SU-DHL-6 (cell line): ENCODE measurements around the gene POU2AF2.

Experiments
- H2AFZ ChIP-seq: fragments of 200-600 bp; sonication (generic); 2 replicates; pipeline ENCODE4 v1.6.1; 2014; ENCODE audit warnings: low read depth, mild to moderate bottlenecking, moderate library complexity, mixed read lengths, antibody characterized with exemption, low read length; ENCODE audit not compliant: severe bottlenecking
- H3F3A ChIP-seq: fragments of 200-600 bp; shearing (Covaris generic); 2 replicates; pipeline ENCODE4 v1.6.0; 2016; ENCODE audit warnings: antibody characterized with exemption, mild to moderate bottlenecking; ENCODE audit not compliant: insufficient read depth
- H3K27ac ChIP-seq: fragments of 200-600 bp; sonication (generic); 2 replicates; pipeline ENCODE4 v1.5.1; 2016; ENCODE audit warnings: low read depth, mild to moderate bottlenecking, low read length, moderate library complexity, mixed read lengths
- H3K27me3 ChIP-seq: fragments of 200-600 bp; sonication (generic), shearing (Covaris generic); 2 replicates; pipeline ENCODE4 v1.6.0; 2014; ENCODE audit warnings: mild to moderate bottlenecking, low read length
- H3K36me3 ChIP-seq: fragments of 200-600 bp; sonication (generic); 2 replicates; pipeline ENCODE4 v1.6.1; 2014; ENCODE audit warnings: mild to moderate bottlenecking, low read length, mixed read lengths
- H3K4me2 ChIP-seq: fragments of 300-600, 200-600 bp; shearing (Covaris generic), sonication (generic); 2 replicates; pipeline ENCODE4 v1.6.0; 2014; ENCODE audit warnings: low read length, low read depth, mild to moderate bottlenecking; ENCODE audit not compliant: poor library complexity, severe bottlenecking
- H3K4me3 ChIP-seq: fragments of 200-600 bp; sonication (generic); 2 replicates; pipeline ENCODE4 v1.5.1; 2014; ENCODE audit warnings: antibody characterized with exemption, low read length, mild to moderate bottlenecking, mixed read lengths; ENCODE audit not compliant: insufficient read depth, poor library complexity, severe bottlenecking
- H3K79me2 ChIP-seq: fragments of 200-600 bp; sonication (generic); 2 replicates; pipeline ENCODE4 v1.6.1; 2014; ENCODE audit warnings: mild to moderate bottlenecking, low read length, moderate library complexity; ENCODE audit not compliant: insufficient read depth
- H3K9ac ChIP-seq: fragments of 200-600 bp; sonication (generic); 2 replicates; pipeline ENCODE4 v1.7.0; 2014; ENCODE audit warnings: mild to moderate bottlenecking, low read length
- H3K9me2 ChIP-seq: fragments of 200-600 bp; sonication (generic); replicated peaks from 2 replicates; pipeline ENCODE4 v1.6.1; 2014; ENCODE audit warnings: low read length; ENCODE audit not compliant: insufficient read depth
- H3K9me3 ChIP-seq: fragments of 200-600 bp; sonication (generic); 2 replicates; pipeline ENCODE4 v1.6.1; 2014; ENCODE audit warnings: low read length, mixed read lengths; ENCODE audit not compliant: insufficient read depth
- H4K20me1 ChIP-seq: fragments of 200-600 bp; sonication (generic); 2 replicates; pipeline ENCODE4 v1.6.1; 2014; ENCODE audit warnings: low read depth, mild to moderate bottlenecking, antibody characterized with exemption, low read length, moderate library complexity, mixed read lengths
- CTCF ChIP-seq: fragments of 200-600 bp; sonication (generic); IDR thresholded peaks from one replicate; pipeline ENCODE4 v1.5.1; 2017; ENCODE audit warnings: antibody characterized with exemption, mild to moderate bottlenecking, low read length, moderate library complexity; ENCODE audit not compliant: insufficient read depth, poor library complexity, severe bottlenecking
- EZH2phosphoT487 ChIP-seq: fragments of 200-600 bp; sonication (generic), shearing (Covaris generic); conservative IDR thresholded peaks from 2 replicates; pipeline ENCODE4 v1.6.1; 2018; ENCODE audit warnings: mild to moderate bottlenecking, antibody characterized with exemption, low read length, moderate library complexity, mixed read lengths

POU2AF2 gene

GRCh38 chr11:111309215-111309915 is 63.8 kb downstream of the POU2AF2 start:
- H3K9me3 ChIP-seq = no peaks in the 10 kb centered on the region
- H2AFZ ChIP-seq = no peak overlapping the region
- H3K36me3 ChIP-seq = no peaks in the 10 kb centered on the region
- no peaks in the 10 kb centered on the region for H3K9me2 ChIP-seq
- H3K27me3 ChIP-seq = no peaks in the 10 kb centered on the region
- H3K27ac ChIP-seq = no peak overlapping the region
- H3K9ac ChIP-seq = no peak overlapping the region
- no peaks in the 10 kb centered on the region for H4K20me1 ChIP-seq
- H3K79me2 ChIP-seq = no peaks in the 10 kb centered on the region
- H3K4me3 ChIP-seq = no peak overlapping the region
- no peak overlapping the region for H3K4me2 ChIP-seq
- H3F3A ChIP-seq = no peaks in the 10 kb centered on the region
- TF ChIP-seq EZH2phosphoT487 = no peak
- TF ChIP-seq CTCF = no peak

GRCh38 chr11:111310088-111310487 is 64.6 kb downstream of the POU2AF2 start:
- Histone ChIP-seq H3K27ac (no peak overlapping the region), H4K20me1 (no peaks in the 10 kb centered on the region), H3K4me3 (no peak overlapping the region), H3K4me2 (no peak overlapping the region), H2AFZ (no peak overlapping the region), H3K9ac (no peak overlapping the region), H3K27me3 (no peaks in the 10 kb centered on the region), H3F3A (no peaks in the 10 kb centered on the region), H3K79me2 (no peaks in the 10 kb centered on the region), H3K9me2 (no peaks in the 10 kb centered on the region), H3K9me3 (no peaks in the 10 kb centered on the region), H3K36me3 (no peaks in the 10 kb centered on the region)
- TF ChIP-seq EZH2phosphoT487 (no peak), CTCF (no peak)

GRCh38 chr11:111310723-111311122 is 65.2 kb downstream of the POU2AF2 start:
- Histone ChIP-seq H3K27me3 (no peaks in the 10 kb centered on the region), H3K9ac (no peak overlapping the region), H3K27ac (no peak overlapping the region), H3K9me3 (no peaks in the 10 kb centered on the region), H4K20me1 (no peaks in the 10 kb centered on the region), H3K36me3 (no peaks in the 10 kb centered on the region), H3K9me2 (no peaks in the 10 kb centered on the region), H3K4me3 (no peak overlapping the region), H3K4me2 (no peak overlapping the region), H3F3A (no peaks in the 10 kb centered on the region), H3K79me2 (no peaks in the 10 kb centered on the region), H2AFZ (no peak overlapping the region)
- TF ChIP-seq EZH2phosphoT487 (no peak), CTCF (no peak)
